T-helper 9 cell (primary cell): ENCODE results near the gene MYH2.
"Not testable (repeated sequence)": the region's sequence is repeated elsewhere in the genome, so short reads cannot be mapped to it uniquely, and the experiment has no call there.

Experiments
- DNase-seq: peaks from one replicate; pipeline ENCODE4 v3.0.0-alpha.2; 2020
- total RNA-seq, 2 donors: gene quantifications; one replicate each; lab custom pipeline; 2026; lab: John Stamatoyannopoulos, UW

MYH2 gene
- 0 reads per million in 2 donors for total RNA-seq

- DNase-seq: no peak
Measured at GRCh38 chr17:10549096-10549842, at the start of gene MYH2. TSS of gene MYH2 (minus strand) at chr17:10549658. CDS start at chr17:10547920, 1,738 bp downstream.

DNA sequence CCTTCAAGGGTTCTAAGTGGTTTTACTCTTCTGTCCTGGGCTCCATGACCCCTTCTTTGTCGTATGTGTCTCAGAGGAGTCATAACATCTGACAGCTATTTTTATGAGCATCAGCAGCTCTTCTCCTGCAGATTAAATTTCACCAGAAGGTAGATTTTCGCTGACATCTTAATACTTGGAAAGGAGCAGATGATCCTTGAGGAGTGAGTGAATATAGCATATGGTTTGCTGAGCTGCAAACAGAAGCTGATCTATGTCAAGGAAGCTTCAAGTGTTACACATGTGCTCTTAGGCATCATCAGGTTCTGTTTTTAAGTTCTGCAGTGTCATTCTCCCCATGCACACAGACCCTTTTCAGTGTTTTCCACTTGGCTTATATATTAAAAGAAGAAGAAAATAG is 49.2 kb upstream of the MYH2 start:
- DNase-seq: no peak

DNA sequence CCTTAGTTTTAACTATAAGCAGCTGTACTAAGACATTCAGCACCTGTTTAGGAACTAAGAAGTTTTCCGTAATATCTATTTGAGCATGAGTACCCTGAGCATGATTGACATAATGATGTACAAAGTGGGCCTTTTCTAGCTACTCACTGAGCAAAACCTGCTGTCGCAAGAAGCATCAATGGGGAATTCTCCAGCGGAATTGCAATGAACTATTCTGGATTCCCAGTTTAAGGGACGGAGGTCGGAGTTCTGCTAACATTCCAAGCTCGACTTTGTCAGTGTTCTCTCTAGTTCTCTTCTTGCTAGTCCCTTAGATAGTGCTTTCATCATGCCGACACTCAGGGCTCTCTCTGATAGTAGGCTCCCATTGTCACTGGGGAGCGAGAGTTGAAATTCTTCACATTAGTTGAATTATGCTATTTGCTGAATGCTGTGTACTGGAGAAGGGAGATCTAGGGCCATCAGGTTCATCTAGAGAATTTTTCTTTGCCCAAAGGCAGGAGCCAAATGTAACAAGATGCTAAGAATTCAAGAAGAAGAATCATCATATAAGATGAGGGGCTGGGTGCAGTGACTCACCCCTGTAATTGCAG is 40.2 kb upstream of the MYH2 start:
- DNase-seq: no peak

DNA sequence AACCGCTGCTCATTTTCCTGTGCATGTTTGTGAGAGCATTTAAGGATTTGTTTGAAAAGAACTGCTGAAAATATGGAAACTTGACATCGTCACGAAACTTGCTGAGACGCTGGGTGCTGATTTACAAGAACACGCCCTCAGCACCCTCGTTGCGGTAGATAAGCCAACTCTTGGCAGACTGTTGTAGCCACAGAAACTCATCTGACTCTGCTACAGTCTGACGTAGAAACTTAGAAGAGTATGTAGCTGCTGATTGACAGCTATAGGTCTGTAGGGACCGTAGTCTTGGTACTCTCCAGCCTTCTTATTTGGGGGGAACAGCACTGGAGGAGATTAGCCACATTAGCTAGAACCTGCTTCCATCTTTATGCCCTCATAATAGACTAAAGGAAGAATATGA is 36.1 kb upstream of the MYH2 start:
- DNase-seq: no peak

- no peak for DNase-seq
Measured at GRCh38 chr17:10583834-10584233, 34.4 kb upstream of the MYH2 start.

DNA sequence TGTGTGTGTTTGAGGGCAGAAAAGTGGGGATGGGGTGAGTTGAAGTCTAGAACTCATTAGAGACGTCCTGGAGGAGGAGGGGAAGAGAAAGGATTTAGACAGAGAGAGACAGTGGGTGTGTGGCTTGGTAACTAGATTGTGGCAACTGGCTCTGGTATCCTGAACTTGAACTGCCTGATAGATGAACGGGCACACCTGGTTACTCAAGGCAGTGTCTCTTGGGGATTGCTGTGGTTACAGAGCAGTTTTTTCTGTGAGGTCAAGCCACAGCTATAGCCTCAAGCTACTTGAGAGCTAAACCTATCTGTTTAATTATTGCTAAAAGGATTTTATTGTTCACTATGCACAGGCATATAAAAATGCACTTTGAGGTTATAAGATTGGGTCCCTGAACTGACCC is 29.8 kb upstream of the MYH2 start:
- no peak for DNase-seq

- DNase-seq: no peak
Measured at GRCh38 chr17:10574324-10574723, 24.9 kb upstream of the MYH2 start.

- DNase-seq: no peak
Measured at GRCh38 chr17:10563991-10564660, 14.7 kb upstream of the MYH2 start.

GRCh38 chr17:10558049-10558448 is 8.6 kb upstream of the MYH2 start:
- DNase-seq: no peak

- DNase-seq: no peak
Measured at GRCh38 chr17:10557422-10557821, 8.0 kb upstream of the MYH2 start.

DNA sequence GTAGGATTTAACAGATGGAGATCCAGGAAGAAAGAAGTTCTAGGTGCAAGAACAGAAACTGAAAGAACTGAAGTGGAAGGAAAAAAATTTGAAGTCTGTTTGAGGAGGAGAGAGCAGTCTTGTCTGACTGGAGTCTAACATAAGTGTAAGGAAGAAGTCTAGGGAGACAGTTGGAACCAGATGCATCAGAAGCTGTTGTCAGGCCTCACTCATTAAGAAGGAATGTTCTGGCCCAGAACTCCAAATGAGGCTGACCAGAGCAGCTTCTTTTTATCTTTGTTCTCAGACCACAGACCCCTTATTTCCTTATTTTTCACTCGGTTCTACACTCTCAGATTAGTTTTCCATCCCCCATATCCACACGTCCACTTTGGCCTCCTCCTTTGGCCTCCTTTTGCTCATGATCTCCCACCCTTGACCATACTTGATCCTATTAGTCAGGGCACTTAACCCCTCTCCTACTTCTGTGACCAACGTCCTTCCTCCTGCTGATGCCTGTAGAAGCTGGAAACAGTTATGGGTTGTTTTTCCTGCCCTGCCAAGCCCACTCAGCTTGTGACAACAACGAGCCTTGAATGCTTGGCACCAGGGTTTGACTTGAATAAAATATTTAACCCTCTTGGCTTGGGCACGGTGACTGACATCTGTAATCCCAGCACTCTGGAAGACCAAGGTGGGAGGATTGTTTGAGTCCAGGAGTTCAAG is 7.0 kb upstream of the MYH2 start:
- DNase-seq: no peak

- no peak for DNase-seq
Measured at GRCh38 chr17:10550014-10550413, 556 bp upstream of the MYH2 start.

DNA sequence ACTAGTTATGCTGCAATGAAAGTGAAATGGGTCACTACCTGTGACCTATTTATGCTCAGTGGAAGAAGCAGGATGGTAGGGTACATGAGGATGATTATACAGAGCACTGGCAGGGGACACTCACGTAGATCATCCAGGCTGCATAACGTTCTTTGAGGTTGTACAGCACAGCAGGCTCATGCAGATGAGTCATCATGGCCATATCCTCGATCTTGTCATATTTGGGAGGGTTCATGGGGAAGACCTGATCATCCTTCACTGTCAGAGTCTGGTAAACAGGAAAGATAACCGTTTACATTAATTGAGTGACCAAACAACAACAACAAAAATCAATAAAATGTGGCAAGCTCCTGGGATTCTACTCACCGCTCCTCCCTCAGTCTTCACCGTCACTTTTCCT is 2.1 kb downstream of the MYH2 start:
- DNase-seq: no peak

- DNase-seq: not testable (repeated sequence)
Measured at GRCh38 chr17:10543486-10543885, 6.0 kb downstream of the MYH2 start.

- DNase-seq: not testable (repeated sequence)
Measured at GRCh38 chr17:10541179-10541578, 8.3 kb downstream of the MYH2 start.

DNA sequence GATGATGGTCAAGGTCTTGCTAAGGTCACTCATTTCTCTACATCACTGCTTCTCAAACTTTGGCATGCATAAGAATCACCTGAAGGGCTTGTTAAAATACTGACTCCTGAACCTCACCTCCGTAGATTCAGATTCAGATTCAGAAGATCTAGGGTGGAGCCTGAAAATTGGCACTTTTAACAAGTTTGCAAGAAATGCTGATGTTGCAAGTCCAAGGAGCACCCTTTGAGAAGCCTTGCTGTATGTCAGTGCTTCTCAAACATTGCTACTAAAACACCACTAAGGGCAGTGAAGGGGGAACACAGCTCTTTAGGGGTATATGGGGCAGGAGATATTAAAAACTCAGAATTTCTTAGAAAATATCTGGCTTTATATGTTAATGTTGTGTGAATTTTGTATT is 17.4 kb downstream of the MYH2 start:
- no peak for DNase-seq

DNA sequence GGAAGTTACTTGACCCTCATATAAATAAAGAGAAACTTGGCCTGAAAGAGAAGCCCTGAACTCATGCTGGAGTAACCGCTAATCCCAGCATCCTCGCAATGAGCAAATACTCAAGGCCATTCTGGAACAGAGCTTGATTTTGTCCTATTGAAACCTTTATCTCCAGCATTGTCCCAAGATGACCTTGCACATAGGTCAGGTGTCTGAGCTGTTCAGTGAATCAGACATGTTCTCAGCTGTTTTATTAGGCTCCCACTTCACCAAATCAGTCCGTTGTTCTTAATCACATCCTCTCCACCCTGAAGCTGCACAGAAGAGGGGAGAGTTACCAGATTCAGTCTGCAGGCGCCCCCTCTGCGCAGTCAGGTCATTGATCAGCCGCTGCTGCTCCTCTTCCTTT is 22.0 kb downstream of the MYH2 start:
- no peak for DNase-seq

DNA sequence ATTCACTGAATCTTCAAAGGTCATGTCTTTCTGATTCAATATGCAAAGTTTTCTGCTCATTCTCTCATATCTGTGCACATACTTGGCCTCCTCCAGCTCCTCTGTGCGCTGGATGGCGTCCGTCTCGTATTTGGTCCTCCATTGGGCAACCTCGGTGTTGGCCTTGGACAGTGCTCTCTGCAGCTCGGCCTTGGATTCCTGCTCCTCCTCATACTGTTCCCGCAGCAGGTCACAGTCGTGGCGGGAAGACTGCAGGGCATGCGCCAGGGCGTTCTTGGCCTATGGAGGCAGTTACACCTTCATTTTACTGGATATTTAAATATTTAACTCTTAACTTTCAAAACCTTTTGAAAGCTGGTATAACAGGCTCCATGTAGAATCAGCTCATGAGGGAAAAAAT is 22.9 kb downstream of the MYH2 start:
- DNase-seq: no peak

DNA sequence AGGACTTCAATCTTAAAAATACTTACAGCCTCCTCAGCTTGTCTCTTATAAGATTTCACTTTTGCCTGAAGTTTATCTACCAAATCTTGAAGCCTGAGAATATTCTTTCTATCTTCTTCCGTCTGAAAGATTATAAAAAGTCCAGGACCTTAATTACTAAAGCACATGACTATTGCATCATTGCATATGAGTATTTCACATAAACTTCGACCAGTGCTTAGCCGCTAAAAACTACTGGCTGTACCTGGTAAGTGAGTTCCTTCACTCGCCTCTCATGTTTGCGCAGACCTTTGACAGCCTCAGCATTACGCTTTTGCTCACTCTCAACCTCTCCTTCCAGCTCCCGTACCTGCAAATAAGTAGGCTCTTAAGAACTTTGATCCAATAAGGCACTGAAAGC is 26.4 kb downstream of the MYH2 start:
- no peak for DNase-seq

GRCh38 chr17:10521949-10522348 is 27.5 kb downstream of the MYH2 start:
- no peak for DNase-seq

DNA sequence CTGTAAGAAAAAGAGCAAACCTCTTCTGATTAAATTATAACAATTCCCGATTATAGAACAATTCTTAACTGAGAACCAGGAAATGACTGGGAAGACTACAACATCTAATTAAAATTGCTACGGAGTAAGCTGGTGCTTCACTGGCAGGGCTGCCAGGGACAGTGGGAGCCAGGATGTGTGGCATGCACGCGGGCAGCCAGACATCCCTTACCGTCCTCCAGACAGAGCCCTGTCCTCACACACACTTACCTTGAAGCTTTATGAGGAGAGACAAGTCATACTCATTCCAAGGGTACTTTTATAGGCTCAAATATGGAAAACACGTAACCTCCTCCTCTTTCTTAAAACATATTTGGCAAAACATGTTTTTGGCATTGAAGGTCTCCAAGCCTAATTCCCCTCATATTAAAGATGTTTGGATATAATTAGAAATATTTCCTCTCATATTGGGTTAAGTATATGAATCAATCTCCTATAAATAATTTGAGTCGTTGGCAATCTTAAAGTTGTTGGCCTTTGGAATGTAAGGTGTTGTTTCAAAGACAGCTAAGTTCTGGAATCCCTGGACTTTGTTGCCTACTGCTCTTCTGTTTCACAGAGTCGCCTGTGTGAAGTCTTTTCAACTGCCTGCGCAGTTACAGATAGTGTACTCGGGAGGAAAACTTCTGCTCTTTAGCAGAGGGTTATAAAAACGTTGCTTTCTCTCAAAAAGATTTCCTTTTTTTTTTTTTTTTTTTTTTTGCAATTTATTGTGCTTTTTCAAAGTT is 31.0 kb downstream of the MYH2 start, which contains the start of gene MYH1:
Gene MYH1, minus strand, starts transcription at position 272 of the 767 bp plus-strand sequence. CDS start 1,900 bp downstream, outside the sequence.
- DNase-seq: no peak

DNA sequence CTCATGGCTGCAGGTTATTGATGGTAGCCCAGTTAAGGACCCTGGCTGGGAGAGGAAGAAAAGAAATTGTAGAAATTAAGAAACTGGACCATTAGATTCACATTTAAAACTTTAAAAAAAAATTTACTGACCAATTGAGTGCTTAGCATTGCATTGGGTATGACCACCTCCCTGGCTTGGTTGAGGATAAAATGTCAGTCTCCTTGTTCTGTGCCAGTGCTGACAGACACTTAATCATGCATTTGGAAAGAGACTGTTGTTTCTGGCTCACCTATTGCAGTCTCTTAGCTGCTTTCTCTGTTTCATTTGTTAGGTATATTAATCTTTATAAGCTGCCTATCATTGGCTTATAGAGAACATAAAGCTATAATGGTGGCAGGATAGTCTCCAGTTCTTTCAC is 32.8 kb downstream of the MYH2 start:
- DNase-seq: no peak

DNA sequence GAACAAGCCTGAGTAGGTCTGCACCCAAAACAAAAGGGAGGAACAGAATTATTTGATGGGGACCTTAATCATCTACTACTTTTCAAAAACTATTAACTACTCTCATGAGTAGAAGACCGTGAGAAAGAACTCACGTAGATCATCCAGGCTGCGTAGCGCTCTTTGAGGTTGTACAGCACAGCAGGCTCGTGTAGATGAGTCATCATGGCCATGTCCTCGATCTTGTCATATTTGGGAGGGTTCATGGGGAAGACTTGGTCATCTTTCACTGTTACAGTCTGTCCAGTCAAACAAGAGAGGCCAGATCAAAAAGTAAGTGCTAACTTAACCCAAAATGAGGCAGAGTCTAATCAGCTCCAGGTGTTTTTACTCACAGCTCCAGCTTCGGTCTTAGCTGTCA is 33.4 kb downstream of the MYH2 start:
- DNase-seq: no peak
